Naive thymus-derived CD4-positive, alpha-beta T cell (primary cell): Measurements from ENCODE around the gene MFSD6. TPM values are rescaled to one million over a fixed set of nuclear protein-coding genes. Genes with fewer than 3 reads are reported as not detected.

Experiments
- ATAC-seq: fragments of 150-1000 bp; cut with Tn5 transposase; 2 replicates; pipeline ENCODE4 v1.10.0; 2021; ENCODE audit warnings: mild to moderate bottlenecking, moderate library complexity
- CTCF ChIA-PET: fragments of 350-600 bp; sonication (Branson Sonifier 250); formaldehyde crosslinking; loops from one replicate; lab custom pipeline; 2021; ENCODE audit warnings: antibody characterized with exemption; lab: Charles Lee
- POLR2A ChIA-PET: fragments of 350-600 bp; sonication (Branson Sonifier 250); formaldehyde crosslinking; loops from one replicate; lab custom pipeline; 2021; ENCODE audit warnings: antibody characterized with exemption, inconsistent platforms; lab: Charles Lee
- DNase-seq, 9 donors: peaks; one replicate each; pipeline versions ENCODE4 v3.0.0 to v3.0.0-alpha.2; 2020 to 2022; ENCODE audit warnings: mixed read lengths in 1 of 9
- H3K27ac ChIP-seq: one replicate; pipeline ENCODE4 v1.7.0; 2013; ENCODE audit warnings: mild to moderate bottlenecking, low read depth, low read length, moderate library complexity
- H3K27me3 ChIP-seq, 2 donors: one replicate each; pipeline ENCODE4 v1.7.0; 2013; ENCODE audit warnings: low read length in 2 of 2, mild to moderate bottlenecking in 2 of 2, moderate library complexity in 2 of 2; ENCODE audit not compliant: control insufficient read depth in 2 of 2, insufficient read depth in 2 of 2
- H3K36me3 ChIP-seq, 3 experiments: 1 replicate in 2 of 3; 2 replicates in 1 of 3; pipeline ENCODE4 v1.7.0; 2013; ENCODE audit warnings: low read length in 3 of 3, mild to moderate bottlenecking in 3 of 3, moderate library complexity in 1 of 3; ENCODE audit not compliant: insufficient read depth in 3 of 3, control insufficient read depth in 2 of 3
- H3K4me1 ChIP-seq, 2 donors: one replicate each; pipeline ENCODE4 v1.7.0; 2013; ENCODE audit warnings: low read length in 2 of 2, mild to moderate bottlenecking in 2 of 2, moderate library complexity in 1 of 2; ENCODE audit not compliant: control insufficient read depth in 2 of 2, insufficient read depth in 2 of 2
- H3K4me3 ChIP-seq: 2 replicates; pipeline ENCODE4 v1.7.0; 2013; ENCODE audit warnings: mild to moderate bottlenecking, low read length
- H3K9me3 ChIP-seq, 3 experiments: 1 replicate in 2 of 3; 2 replicates in 1 of 3; pipeline ENCODE4 v1.7.0; 2013; ENCODE audit warnings: low read length in 3 of 3; ENCODE audit not compliant: control insufficient read depth in 2 of 3
- H3K27ac Mint-ChIP-seq, 9 donors: one replicate each; pipeline ENCODE4 v1.8.0; 2020 to 2022; ENCODE audit warnings: mixed read lengths in 9 of 9, mild to moderate bottlenecking in 8 of 9, moderate library complexity in 5 of 9, inconsistent platforms in 2 of 9
- H3K27me3 Mint-ChIP-seq, 5 donors: one replicate each; pipeline ENCODE4 v1.8.0; 2021 to 2022; ENCODE audit warnings: mixed read lengths in 5 of 5, mild to moderate bottlenecking in 1 of 5
- H3K36me3 Mint-ChIP-seq, 5 donors: one replicate each; pipeline ENCODE4 v1.8.0; 2020 to 2022; ENCODE audit warnings: mixed read lengths in 5 of 5, mild to moderate bottlenecking in 3 of 5, inconsistent platforms in 1 of 5
- H3K4me1 Mint-ChIP-seq, 7 donors: one replicate each; pipeline ENCODE4 v1.8.0; 2020 to 2022; ENCODE audit warnings: mixed read lengths in 7 of 7, mild to moderate bottlenecking in 3 of 7, inconsistent platforms in 1 of 7
- H3K4me3 Mint-ChIP-seq, 10 donors: one replicate each; pipeline ENCODE4 v1.8.0; 2020 to 2022; ENCODE audit warnings: mild to moderate bottlenecking in 10 of 10, mixed read lengths in 10 of 10, moderate library complexity in 6 of 10, inconsistent platforms in 2 of 10
- H3K9me3 Mint-ChIP-seq, 11 donors: one replicate each; pipeline ENCODE4 v1.8.0; 2020 to 2022; ENCODE audit warnings: mixed read lengths in 11 of 11, mild to moderate bottlenecking in 4 of 11, inconsistent platforms in 1 of 11, moderate library complexity in 1 of 11
- intact Hi-C, 2 donors: fragments of 100-400 bp; cut with micrococcal nuclease; formaldehyde crosslinking; loops; one replicate each; pipeline ENCODE4 v1.15.1; 2023
- polyA plus RNA-seq, 2 donors: library from polyadenylated mRNA; unstranded; fragments of 300-500 nt; fragmentation: Illumina TruSeq; gene quantifications; one replicate each; pipeline ENCODE4 v1.2.3, GENCODE V29; 2021
- total RNA-seq, 6 experiments: library from RNA in 5 of 6; stranded (reverse) in 5 of 6; gene quantifications; 1 replicate in 5 of 6; 2 replicates in 1 of 6; pipeline ENCODE4 v1.2.3 and lab custom pipeline; 2021 to 2026

The MFSD6 gene
- total and polyA plus RNA-seq, 7 experiments from 2014 or later = 16.5 to 49.3 (median 38.8) TPM

DNA sequence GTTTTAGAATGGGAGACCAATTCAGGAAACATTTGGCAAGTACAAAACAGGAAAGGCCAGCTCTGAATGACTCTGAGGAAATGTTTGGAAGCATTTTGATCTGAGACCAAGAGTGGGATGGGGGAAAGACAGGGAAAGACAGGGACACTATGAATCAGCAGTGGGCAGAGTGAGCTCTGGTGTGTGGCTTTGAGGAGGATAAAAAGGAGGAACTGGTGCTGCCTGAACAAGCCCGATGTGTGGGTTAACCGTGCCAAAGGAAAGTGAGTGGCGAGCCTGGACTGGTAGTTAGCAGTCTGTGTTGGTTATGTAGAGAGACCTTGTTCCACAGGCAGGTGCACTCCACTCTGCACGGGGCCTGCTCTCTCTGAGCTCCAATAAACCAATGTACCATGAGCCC lies 5.3 kb downstream of the MFSD6 start:
- Mint-ChIP-seq H3K9me3 (peaks cover 0 to 4% (median 0%) of the 10 kb centered on the region in 11 donors), H3K27me3 (no peaks in the 10 kb centered on the region), H3K4me3 (peak overlapping the region in 9 of 10 donors; percentile 0 to 62 (median 34)), H3K36me3 (peaks cover 0 to 19% (median 0%) of the 10 kb centered on the region in 5 donors), H3K4me1 (peaks cover 45 to 91% (median 85%) of the 10 kb centered on the region in 7 donors), H3K27ac (peak overlapping the region; percentile 30 to 86 (median 71))
- no peak for ATAC-seq
- Histone ChIP-seq H3K4me1 (peaks cover 41 to 64% of the 10 kb centered on the region in 2 donors), H3K27me3 (no peaks in the 10 kb centered on the region), H3K9me3 (no peaks in the 10 kb centered on the region), H3K36me3 (peaks cover 0 to 4% (median 0%) of the 10 kb centered on the region in 3 experiments), H3K27ac (no peak overlapping the region), H3K4me3 (no peak overlapping the region)
- ChIA-PET POLR2A (interaction anchor here (1.0 kb wide), 1 partner anchor 66 kb away, joined by 6 read pairs; no protein-coding TSS in a partner anchor), CTCF (no interaction called here)
- DNase-seq = no peak
- intact Hi-C loops = no loop called here

DNA sequence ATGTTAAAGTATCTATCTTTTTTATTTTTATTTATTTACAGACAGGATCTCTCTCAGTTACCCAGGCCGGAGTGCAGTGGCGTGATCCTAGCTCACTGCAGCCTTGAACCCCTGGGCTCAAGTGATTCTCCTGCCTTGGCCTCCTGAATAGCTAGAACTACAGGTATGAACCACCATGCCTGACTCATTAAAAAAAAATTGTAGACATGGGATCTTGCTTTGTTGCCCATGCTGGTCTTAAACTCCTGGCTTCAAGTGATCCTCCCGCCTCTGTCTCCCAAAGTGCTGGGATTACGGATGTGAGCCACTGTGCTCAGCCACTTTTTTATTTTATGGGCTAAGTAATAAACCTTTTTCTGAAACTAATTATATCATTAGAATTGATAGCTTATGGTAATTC lies 7.1 kb downstream of the MFSD6 start:
- Mint-ChIP-seq H3K4me3 (peak overlapping the region in 6 of 10 donors; percentile 8 to 69 (median 51)), H3K27me3 (no peaks in the 10 kb centered on the region), H3K36me3 (peaks cover 0 to 27% (median 13%) of the 10 kb centered on the region in 5 donors), H3K4me1 (peaks cover 48 to 95% (median 89%) of the 10 kb centered on the region in 7 donors), H3K27ac (peak overlapping the region in 8 of 9 donors; percentile 54 to 93 (median 86)), H3K9me3 (peaks cover 0 to 2% (median 0%) of the 10 kb centered on the region in 11 donors)
- intact Hi-C loops = loop anchor here in 1 of 2 donors (1.0 to 2.0 kb wide), 2 partner anchors 10 to 30 kb away; no protein-coding TSS in a partner anchor
- Histone ChIP-seq H3K27ac (peak overlapping the region; percentile 74), H3K4me3 (no peak overlapping the region), H3K36me3 (no peaks in the 10 kb centered on the region), H3K27me3 (no peaks in the 10 kb centered on the region), H3K4me1 (peaks cover 28 to 53% of the 10 kb centered on the region in 2 donors), H3K9me3 (no peaks in the 10 kb centered on the region)
- POLR2A ChIA-PET = interaction anchor here (0.7 to 2.6 kb wide), 6 partner anchors 8 to 233 kb away, joined by 3 to 22 read pairs (median 3); partner anchors contain the start of genes MFSD6, NAB1 and NEMP2
- DNase-seq = no peak
- CTCF ChIA-PET = interaction anchor here (1.6 kb wide), 1 partner anchor 17 kb away, joined by 3 read pairs; no protein-coding TSS in a partner anchor
- no peak for ATAC-seq

DNA sequence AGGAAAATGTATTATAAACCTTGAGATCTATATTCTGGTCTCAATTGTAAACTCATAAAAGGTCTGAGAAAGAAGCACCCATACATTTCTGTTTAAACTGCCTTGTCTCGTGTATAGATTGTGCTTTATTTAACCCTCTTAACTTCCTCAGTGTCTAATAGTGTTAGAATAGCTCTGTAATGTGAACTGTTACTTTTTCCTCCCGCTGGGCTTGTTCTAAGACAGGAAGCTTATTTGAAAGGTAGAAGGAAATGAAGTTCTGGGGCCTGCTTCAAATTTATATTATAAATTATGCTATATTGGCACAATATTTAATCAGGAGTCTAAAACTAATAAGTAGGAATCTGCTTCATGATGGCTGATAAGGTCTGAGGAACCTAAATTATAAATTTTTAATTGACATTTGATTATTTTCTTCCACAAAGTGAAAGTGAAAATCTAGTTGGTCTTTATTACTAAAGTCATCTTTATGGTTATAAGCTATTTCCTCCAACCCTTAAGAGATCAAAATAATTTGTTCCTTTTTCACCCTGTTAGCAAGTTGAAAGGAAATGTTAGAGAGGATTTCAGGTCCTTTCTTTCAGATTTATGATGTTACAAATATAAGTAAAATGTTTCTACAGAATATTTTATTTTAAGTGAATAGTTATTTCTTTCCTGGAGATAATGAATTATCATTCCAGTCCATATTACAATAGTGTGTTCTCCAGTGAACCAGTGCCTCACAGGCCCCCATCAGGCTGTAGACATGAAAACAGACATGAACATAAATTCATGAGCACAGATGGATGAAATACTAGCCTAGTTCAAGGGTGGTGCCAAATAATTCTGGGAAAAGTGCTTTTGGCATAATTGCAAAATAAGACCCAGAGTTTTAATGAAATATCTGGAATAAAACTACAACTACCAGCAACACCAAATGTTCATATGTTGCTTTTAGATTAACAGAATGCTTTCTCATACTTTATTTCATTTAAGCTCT lies 7.9 kb downstream of the MFSD6 start:
- Histone ChIP-seq H3K4me1 (peaks cover 24 to 50% of the 10 kb centered on the region in 2 donors), H3K27me3 (no peaks in the 10 kb centered on the region), H3K4me3 (no peak overlapping the region), H3K36me3 (no peaks in the 10 kb centered on the region), H3K9me3 (no peaks in the 10 kb centered on the region), H3K27ac (peak overlapping the region; percentile 74)
- ATAC-seq = peak; percentile 60
- H3K4me3 Mint-ChIP-seq = peak overlapping the region in 9 of 10 donors; percentile 44 to 78 (median 64)
- ChIA-PET CTCF (interaction anchor here (1.6 kb wide), 1 partner anchor 17 kb away, joined by 3 read pairs; no protein-coding TSS in a partner anchor), POLR2A (interaction anchor here (0.7 to 2.6 kb wide), 6 partner anchors 8 to 232 kb away, joined by 3 to 22 read pairs (median 3); partner anchors contain the start of genes MFSD6, NAB1 and NEMP2)
- no peaks in the 10 kb centered on the region for H3K27me3 Mint-ChIP-seq
- H3K36me3 Mint-ChIP-seq = peaks cover 0 to 31% (median 18%) of the 10 kb centered on the region in 5 donors
- peak in 3 of 9 donors; percentile 30 to 32 (median 31) for DNase-seq
- H3K4me1 Mint-ChIP-seq = peaks cover 51 to 97% (median 91%) of the 10 kb centered on the region in 7 donors
- intact Hi-C loops = loop anchor here (1.0 to 2.0 kb wide), 3 partner anchors 9 to 29 kb away; no protein-coding TSS in a partner anchor
- peak overlapping the region; percentile 61 to 93 (median 87) for H3K27ac Mint-ChIP-seq
- H3K9me3 Mint-ChIP-seq = peaks cover 0 to 2% (median 0%) of the 10 kb centered on the region in 11 donors

DNA sequence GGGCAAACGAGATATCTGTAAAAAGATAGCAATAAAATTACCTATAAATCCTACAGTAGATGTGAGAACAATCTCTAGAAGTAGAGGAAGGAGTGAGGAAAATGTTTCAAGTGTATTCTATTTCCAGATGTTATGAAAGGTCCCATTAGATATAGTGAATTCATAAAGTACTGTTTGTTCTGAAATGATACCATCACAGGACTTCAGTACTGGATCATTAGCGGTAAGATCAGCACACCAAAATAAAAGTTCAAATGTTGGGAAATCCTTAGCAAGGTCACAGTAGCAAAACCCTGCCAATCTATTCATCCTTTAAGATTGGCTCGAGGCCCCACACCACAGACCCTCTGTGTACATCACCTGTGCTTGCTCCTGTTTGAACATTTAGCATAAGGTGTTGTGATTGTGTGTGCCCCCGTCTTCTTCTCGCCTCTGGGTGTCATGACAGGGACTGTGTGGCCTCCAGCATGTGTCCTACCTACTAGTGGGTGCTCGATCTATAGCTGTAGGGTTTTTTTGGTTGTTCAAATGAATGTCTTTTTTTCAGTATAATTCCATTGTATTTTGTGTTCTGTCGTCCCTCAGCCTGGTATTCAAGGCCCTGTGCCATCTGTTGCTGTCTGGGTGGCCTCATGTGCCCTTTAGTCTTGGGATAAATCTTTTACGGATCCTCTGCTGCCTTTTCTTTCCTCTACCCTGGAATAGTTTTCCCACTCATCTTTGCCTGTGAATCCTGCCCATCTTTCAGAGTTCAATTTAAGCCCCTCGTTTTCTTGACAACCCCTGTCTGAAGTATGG lies 9.1 kb downstream of the MFSD6 start:
- ChIA-PET POLR2A (interaction anchor here (2.6 kb wide), 1 partner anchor 10 kb away, joined by 22 read pairs; the partner anchor contains the start of gene MFSD6), CTCF (no interaction called here)
- peaks cover 18 to 41% of the 10 kb centered on the region in 2 donors for H3K4me1 ChIP-seq
- peaks cover 0 to 3% (median 0%) of the 10 kb centered on the region in 11 donors for H3K9me3 Mint-ChIP-seq
- no peak for DNase-seq
- ATAC-seq = no peak
- no peaks in the 10 kb centered on the region for H3K36me3 ChIP-seq
- peak overlapping the region in 4 of 10 donors; percentile 8 to 55 (median 36) for H3K4me3 Mint-ChIP-seq
- H3K4me3 ChIP-seq = no peak overlapping the region
- H3K27ac ChIP-seq = peak overlapping the region; percentile 74
- H3K27me3 ChIP-seq = no peaks in the 10 kb centered on the region
- peaks cover 3 to 35% (median 24%) of the 10 kb centered on the region in 5 donors for H3K36me3 Mint-ChIP-seq
- H3K9me3 ChIP-seq = no peaks in the 10 kb centered on the region
- intact Hi-C loops = loop anchor here (1.0 to 2.0 kb wide), 2 partner anchors 8 to 16 kb away; no protein-coding TSS in a partner anchor
- H3K4me1 Mint-ChIP-seq = peaks cover 48 to 97% (median 91%) of the 10 kb centered on the region in 7 donors
- H3K27ac Mint-ChIP-seq = peak overlapping the region in 8 of 9 donors; percentile 61 to 93 (median 86)
- H3K27me3 Mint-ChIP-seq = no peaks in the 10 kb centered on the region

DNA sequence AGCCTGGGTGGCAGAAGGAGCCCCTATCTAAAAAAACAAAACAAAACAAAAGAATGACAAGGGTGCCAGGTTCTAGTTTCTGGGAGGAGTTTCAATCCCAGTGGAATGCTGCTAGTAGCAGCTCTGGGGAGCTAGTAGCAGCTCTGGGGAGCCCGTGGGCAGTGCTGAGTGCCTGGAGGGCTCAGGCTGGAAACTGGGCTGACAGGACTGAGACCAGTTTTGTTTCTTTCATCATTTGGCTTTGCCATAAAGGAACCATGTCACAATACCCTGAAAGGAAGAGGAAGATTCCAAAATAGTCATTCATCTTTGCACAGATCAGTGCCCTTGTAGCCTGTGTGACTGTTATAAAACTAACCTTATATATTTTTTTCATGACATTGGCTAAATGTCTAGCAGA lies 10.6 kb downstream of the MFSD6 start:
- intact Hi-C loops = no loop called here
- peak overlapping the region in 1 of 10 donors; percentile 53 for H3K4me3 Mint-ChIP-seq
- DNase-seq = no peak
- peaks cover 0 to 3% (median 0%) of the 10 kb centered on the region in 11 donors for H3K9me3 Mint-ChIP-seq
- peak overlapping the region in 4 of 9 donors; percentile 1 to 93 (median 52) for H3K27ac Mint-ChIP-seq
- ChIA-PET CTCF (interaction anchor here (1.3 kb wide), 1 partner anchor 98 kb away, joined by 3 read pairs; no protein-coding TSS in a partner anchor), POLR2A (interaction anchor here (0.6 to 1.9 kb wide), 3 partner anchors 11 to 102 kb away, joined by 3 to 8 read pairs (median 6); no protein-coding TSS in a partner anchor)
- H3K36me3 Mint-ChIP-seq = peaks cover 3 to 39% (median 32%) of the 10 kb centered on the region in 5 donors
- H3K4me1 ChIP-seq = peaks cover 18 to 26% of the 10 kb centered on the region in 2 donors
- no peak overlapping the region for H3K27ac ChIP-seq
- H3K9me3 ChIP-seq = no peaks in the 10 kb centered on the region
- no peaks in the 10 kb centered on the region for H3K36me3 ChIP-seq
- no peaks in the 10 kb centered on the region for H3K27me3 Mint-ChIP-seq
- peaks cover 43 to 96% (median 90%) of the 10 kb centered on the region in 7 donors for H3K4me1 Mint-ChIP-seq
- no peak overlapping the region for H3K4me3 ChIP-seq
- no peaks in the 10 kb centered on the region for H3K27me3 ChIP-seq
- no peak for ATAC-seq
